Adipose tissue (tissue), 3 donors: ENCODE results near the gene CEP164. TPM values are rescaled to one million over a fixed set of nuclear protein-coding genes. Genes with fewer than 3 reads are reported as not detected.

ENCODE experiments used
- H3K27ac ChIP-seq: one replicate; pipeline ENCODE4 v1.5.1; 2013; ENCODE audit warnings: low read depth, low read length
- WGBS, 3 donors: extraction: QIAGEN DNeasy Blood & Tissue Kit; methylation state at CpG; one replicate each; pipeline ENCODE4 v1.1.7; 2013; 5-methylcytosine and 5-hydroxymethylcytosine counted together
- polyA plus RNA-seq, 3 donors: library from polyadenylated mRNA; stranded (reverse); fragments of 200-250 nt; gene quantifications; one replicate each; pipeline ENCODE4 v1.2.3, GENCODE V29; 2013
- donor health status: healthy with polysubstance abuse.
- donor health status: Bipolar disorder and iron deficiency.
- donor health status: healthy.

Gene CEP164
- polyA plus RNA-seq = 10 to 100 TPM in 1 of 3 donors, 1 to 10 TPM in 2; 8.7 to 18.4 (median 9.2) TPM

DNA sequence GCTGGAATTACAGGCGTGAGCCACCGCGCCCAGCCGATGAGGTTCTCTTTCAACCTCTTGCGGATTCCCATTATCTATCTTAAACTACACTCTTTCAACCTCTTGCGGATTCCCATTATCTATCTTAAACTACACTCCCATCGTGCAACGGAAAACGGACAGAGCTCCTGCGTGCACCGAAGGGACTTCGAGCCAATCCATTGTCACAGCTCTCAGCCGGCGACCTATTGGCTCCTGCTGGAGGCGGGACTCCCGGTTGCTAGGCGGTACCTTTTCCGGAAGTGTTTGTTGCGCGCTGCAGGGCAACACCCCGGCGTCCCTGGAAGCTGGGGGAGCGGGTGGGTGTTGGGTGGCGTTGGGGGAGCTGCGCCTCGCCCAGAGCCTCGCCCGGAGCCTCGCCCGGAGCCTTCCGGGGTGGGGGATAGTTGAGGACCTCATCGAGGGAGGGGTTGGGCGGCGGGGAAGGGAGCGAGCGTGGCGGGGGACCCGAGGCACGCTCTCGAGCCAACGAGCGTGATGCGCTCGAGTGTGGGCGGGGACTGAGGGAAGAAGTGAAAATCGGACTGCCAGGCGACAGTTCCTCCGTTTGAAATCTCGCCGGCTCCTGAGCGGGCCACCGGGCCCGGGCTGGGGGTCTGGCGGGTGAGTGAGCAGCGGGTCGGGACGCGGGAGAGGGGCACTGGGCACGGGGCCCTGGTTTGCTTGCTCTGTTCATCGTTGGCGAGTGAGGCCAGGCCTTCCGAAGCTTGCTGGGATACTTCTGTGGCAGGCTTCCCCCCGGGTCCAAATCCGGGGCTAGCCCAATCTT, at the start of gene CEP164:
CEP164 (plus strand) TSS at position 288 of the 808 bp plus-strand sequence. CDS start 10,733 bp downstream, outside the sequence.
- peak within 1 kb of the TSS; percentile 88 for H3K27ac ChIP-seq
- 0 to 1% (median 0%) methylated on average over 63 to 64 of the region's 64 CpGs for WGBS, 3 donors

DNA sequence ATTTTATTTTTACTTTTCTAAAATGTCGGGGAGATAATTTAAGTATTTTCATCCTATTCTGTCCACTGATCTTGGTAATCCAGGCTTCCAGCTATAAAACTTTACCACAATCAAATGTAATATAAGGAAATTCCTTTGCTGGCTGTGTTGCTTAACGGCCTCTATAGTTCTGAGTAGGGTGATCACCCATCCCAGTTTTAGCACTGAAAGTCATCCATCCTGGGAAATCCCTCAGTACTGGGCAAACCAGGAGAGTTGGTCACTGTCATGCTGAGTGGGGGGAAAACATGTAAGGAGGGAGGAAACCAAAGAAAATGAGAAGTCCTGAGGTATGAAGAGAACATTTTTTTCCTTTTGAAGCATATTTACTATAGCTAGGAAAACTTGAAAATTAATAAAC, 49.3 kb upstream of the CEP164 start:
- 81 to 92% (median 82%) methylated on average over 2 of the region's 2 CpGs for WGBS, 3 donors
- no peak overlapping the region for H3K27ac ChIP-seq

GRCh38 chr11:117279711-117280376, 47.8 kb upstream of the CEP164 start:
- 56 to 79% (median 78%) methylated on average over 4 of the region's 4 CpGs for WGBS, 3 donors
- no peak overlapping the region for H3K27ac ChIP-seq

- H3K27ac ChIP-seq = no peak overlapping the region
- WGBS, 3 donors = 56 to 87% (median 65%) methylated on average over 6 of the region's 6 CpGs
These were observed 46.5 kb upstream of the CEP164 start for GRCh38 chr11:117281159-117281558.

GRCh38 chr11:117281869-117282268, 45.8 kb upstream of the CEP164 start:
- WGBS, 3 donors = 90 to 97% (median 92%) methylated on average over 7 of the region's 7 CpGs
- H3K27ac ChIP-seq = no peak overlapping the region

GRCh38 chr11:117282956-117283355, 44.7 kb upstream of the CEP164 start:
- 51 to 83% (median 74%) methylated on average over 3 of the region's 3 CpGs for WGBS, 3 donors
- no peak overlapping the region for H3K27ac ChIP-seq

GRCh38 chr11:117284053-117284452, 43.6 kb upstream of the CEP164 start:
- 69 to 100% (median 98%) methylated on average over 2 of the region's 2 CpGs for WGBS, 3 donors
- no peak overlapping the region for H3K27ac ChIP-seq

DNA sequence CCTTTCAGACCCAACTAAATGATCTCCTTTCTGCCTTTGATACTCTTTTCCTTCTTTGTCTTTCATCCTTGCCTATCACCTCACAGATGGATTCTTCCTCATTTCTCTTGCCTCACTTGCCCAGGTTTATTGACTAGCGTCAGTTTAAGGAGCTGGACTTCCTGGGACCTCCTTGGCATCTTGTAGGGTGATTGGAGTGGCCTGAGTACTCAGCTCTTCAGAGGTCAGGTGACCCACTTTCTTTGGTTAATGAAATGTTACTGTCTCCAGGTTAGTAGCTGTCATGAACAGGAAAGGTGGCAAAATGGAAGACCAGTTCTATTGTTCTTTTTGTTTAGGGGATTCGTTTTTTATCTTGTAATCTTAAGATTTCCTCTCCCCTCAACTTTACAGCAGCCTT, 41.1 kb upstream of the CEP164 start:
- WGBS, 3 donors = 49 to 79% (median 74%) methylated on average over 2 of the region's 2 CpGs
- H3K27ac ChIP-seq = no peak overlapping the region

- no peak overlapping the region for H3K27ac ChIP-seq
- 43 to 90% (median 84%) methylated on average over 3 of the region's 3 CpGs for WGBS, 3 donors
These were observed 40.0 kb upstream of the CEP164 start for GRCh38 chr11:117287668-117288067.

DNA sequence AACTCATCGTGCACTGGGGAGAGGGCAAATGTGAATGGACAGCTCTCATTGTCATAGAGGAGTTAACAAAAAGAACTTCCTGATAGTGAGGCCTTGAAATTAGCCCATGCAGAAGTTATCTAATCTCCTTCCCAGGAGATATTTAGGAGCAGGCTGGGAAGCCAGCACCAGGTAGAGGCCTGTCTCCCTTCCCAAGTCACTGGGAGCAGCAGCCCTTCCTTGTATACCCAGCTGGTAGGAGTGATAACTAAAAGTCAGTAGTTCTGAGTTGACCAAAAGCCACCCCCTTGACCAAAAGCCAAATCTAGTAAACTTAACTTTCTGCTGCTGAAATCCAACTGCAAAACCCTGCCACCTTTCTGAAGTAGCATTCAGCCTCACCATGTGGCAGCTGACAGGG, 37.9 kb upstream of the CEP164 start:
- no peak overlapping the region for H3K27ac ChIP-seq
- 41 to 97% (median 89%) methylated on average over 1 of the region's 1 CpG for WGBS, 3 donors

- WGBS, 3 donors = 41 to 84% (median 83%) methylated on average over 8 of the region's 8 CpGs
- no peak within 1 kb of the TSS for H3K27ac ChIP-seq
These were observed 36.8 kb upstream of the CEP164 start, which contains the start of gene BACE1-AS for GRCh38 chr11:117290809-117291396. BACE1-AS (plus strand) TSS chr11:117291346.

DNA sequence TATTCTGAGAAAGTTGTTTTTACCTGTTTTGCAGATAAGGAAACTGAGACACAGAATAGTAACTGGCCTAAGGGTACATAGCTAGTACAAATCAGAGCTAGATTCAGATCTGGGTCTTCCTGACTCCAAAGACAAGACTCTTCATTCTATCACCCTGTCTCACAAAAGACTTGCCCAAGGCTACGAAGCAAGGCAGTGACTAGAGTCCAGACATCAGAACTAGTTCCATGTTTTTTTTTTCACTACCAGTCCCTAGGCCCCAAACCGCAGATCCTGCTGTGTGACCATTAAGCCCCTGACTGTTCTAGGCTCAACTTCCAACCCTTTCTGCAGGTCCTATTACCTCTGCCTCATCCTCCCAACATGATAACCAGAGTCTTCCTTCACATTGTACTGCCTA, 35.0 kb upstream of the CEP164 start:
- H3K27ac ChIP-seq = no peak overlapping the region
- WGBS, 3 donors = 84 to 97% (median 95%) methylated on average over 2 of the region's 2 CpGs

- no peak overlapping the region for H3K27ac ChIP-seq
- 47 to 88% (median 86%) methylated on average over 9 of the region's 9 CpGs for WGBS, 3 donors
These were observed 32.1 kb upstream of the CEP164 start for GRCh38 chr11:117295438-117296137.

- WGBS, 3 donors = 81 to 90% (median 88%) methylated on average over 6 of the region's 6 CpGs
- H3K27ac ChIP-seq = no peak overlapping the region
These were observed 30.8 kb upstream of the CEP164 start for GRCh38 chr11:117296881-117297280.

DNA sequence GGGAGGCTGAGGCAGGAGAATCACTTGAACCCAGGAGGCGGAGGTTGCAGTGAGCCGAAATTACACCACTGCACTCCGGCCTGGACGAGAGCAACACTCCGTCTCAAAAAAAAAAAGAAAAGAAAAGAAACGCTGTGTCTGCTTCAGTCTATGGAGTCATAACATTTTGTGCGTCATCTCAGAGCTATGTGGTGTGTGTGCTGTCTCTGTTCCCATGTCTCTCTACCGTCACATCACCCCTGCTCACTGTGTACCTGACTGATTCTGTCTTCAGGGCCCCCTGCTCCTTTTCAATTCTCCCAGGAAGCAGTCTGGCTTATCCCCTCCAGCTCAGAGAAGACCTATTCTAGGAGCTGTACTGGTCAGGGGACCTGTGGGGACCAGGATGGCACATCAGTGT, 29.5 kb upstream of the CEP164 start:
- no peak overlapping the region for H3K27ac ChIP-seq
- WGBS, 3 donors = 67 to 97% (median 90%) methylated on average over 8 of the region's 8 CpGs

- 21 to 57% (median 57%) methylated on average over 11 to 12 of the region's 12 CpGs for WGBS, 3 donors
- H3K27ac ChIP-seq = no peak overlapping the region
These were observed 28.0 kb upstream of the CEP164 start for GRCh38 chr11:117299351-117300282.

DNA sequence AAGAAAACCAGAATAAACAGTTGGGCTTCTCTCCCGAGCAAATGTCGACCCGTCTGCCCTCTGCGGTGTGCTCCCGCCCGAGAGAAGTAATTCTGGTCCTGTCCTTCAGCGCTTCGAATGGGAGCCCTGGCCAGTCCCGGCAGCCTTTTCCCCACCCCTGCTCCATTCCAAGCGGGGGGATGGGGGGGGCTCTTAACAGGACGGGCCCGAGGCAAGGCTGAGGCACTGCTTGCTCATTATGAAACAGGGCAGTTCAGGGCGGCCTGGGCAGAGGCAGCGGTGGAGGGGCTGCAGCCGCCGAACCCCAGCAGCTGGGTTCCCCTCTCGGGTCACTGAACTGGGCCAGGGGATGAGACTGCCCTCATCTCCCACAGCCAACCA, 27.4 kb upstream of the CEP164 start:
- WGBS, 3 donors = 12 to 55% (median 43%) methylated on average over 16 to 17 of the region's 17 CpGs

GRCh38 chr11:117300773-117301172, 26.9 kb upstream of the CEP164 start:
- no peak overlapping the region for H3K27ac ChIP-seq
- 38 to 62% (median 60%) methylated on average over 5 of the region's 5 CpGs for WGBS, 3 donors

More for the DNA sequence above, 27.4 kb upstream of the CEP164 start:
- H3K27ac ChIP-seq = no peak overlapping the region
